ENCODE measurements around the gene RCOR2. TPM values are rescaled to one million over a fixed set of nuclear protein-coding genes. Genes with fewer than 3 reads are reported as not detected.

Gene RCOR2
- total and polyA plus RNA-seq, 2 of the 13 experiments (the other 11 are each of a cell fraction or from before 2014, with no cell fraction given): 8.3 to 8.5 TPM

GRCh38 chr11:63897459-63898146 lies 19.4 kb downstream of the RCOR2 start:
- Histone ChIP-seq H3K27me3 (ENCODE audit: control insufficient read depth in 1 of 2, insufficient read depth in 2 of 2, low read length in 2 of 2) (no peaks in the 10 kb centered on the region; a peak in 1 of 5 replicates), H3K4me3 (replicated peaks in 1 of 3; ENCODE audit: insufficient read depth in 1 of 3, low read depth in 2 of 3, low read length in 3 of 3) (no peak overlapping the region), H3K4me1 (ENCODE audit: insufficient read depth, low read length) (no peaks in the 10 kb centered on the region), H3K9ac (ENCODE audit: insufficient read depth, low read depth, low read length) (no peak overlapping the region), H3K27ac (ENCODE audit: extremely low read length, insufficient read depth, low read length) (no peak overlapping the region), H3K9me3 (ENCODE audit: low read length) (no peaks in the 10 kb centered on the region), H3K4me2 (ENCODE audit: low read depth, low read length) (no peak overlapping the region), H3K79me2 (ENCODE audit: insufficient read depth, low read length) (peaks cover 12% of the 10 kb centered on the region), H4K20me1 (ENCODE audit: insufficient read depth, low read length) (no peaks in the 10 kb centered on the region), H2AFZ (ENCODE audit: low read length) (no peak overlapping the region), H3K36me3 (replicated peaks in 1 of 2; ENCODE audit: control insufficient read depth in 1 of 2, insufficient read depth in 2 of 2, low read length in 2 of 2) (peaks cover 42 to 80% of the 10 kb centered on the region in 2 experiments)
- intact Hi-C loops (cut with micrococcal nuclease; ENCODE audit: unreplicated experiment): no loop called here
- no peak for FAIRE-seq
- in situ Hi-C loops (cut with HindIII; ENCODE audit: extremely low pct_ligation_motif_present, low pct_unique_long_range_greater_than_20kb): no loop called here
- no peak for ATAC-seq
- no peak for DNase-seq (ENCODE audit: low spot score)
- BruUV-seq (replicated peaks): no TSS peak
- ChIA-PET POLR2A (no interaction called here), CTCF (ENCODE audit: low intra/inter-chr PET ratio, low total read pairs) (no interaction called here)
- WGBS (ENCODE audit: low lambda C conversion rate): 98% methylated on average over 10 of the region's 10 CpGs
- no peak for TF ChIP-seq GATA4 (IDR thresholded peaks at IDR 0.05; ENCODE audit: borderline replicate concordance, low read depth)
- no peak for TF ChIP-seq KLF13 (CRISPR knock-in tag; IDR thresholded peaks at IDR 0.05)
- TF ChIP-seq ZNF768 (CRISPR knock-in tag; IDR thresholded peaks at IDR 0.05): no peak
- TF ChIP-seq, protein P1, sequence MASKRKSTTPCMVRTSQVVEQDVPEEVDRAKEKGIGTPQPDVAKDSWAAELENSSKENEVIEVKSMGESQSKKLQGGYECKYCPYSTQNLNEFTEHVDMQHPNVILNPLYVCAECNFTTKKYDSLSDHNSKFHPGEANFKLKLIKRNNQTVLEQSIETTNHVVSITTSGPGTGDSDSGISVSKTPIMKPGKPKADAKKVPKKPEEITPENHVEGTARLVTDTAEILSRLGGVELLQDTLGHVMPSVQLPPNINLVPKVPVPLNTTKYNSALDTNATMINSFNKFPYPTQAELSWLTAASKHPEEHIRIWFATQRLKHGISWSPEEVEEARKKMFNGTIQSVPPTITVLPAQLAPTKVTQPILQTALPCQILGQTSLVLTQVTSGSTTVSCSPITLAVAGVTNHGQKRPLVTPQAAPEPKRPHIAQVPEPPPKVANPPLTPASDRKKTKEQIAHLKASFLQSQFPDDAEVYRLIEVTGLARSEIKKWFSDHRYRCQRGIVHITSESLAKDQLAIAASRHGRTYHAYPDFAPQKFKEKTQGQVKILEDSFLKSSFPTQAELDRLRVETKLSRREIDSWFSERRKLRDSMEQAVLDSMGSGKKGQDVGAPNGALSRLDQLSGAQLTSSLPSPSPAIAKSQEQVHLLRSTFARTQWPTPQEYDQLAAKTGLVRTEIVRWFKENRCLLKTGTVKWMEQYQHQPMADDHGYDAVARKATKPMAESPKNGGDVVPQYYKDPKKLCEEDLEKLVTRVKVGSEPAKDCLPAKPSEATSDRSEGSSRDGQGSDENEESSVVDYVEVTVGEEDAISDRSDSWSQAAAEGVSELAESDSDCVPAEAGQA (IDR thresholded peaks at IDR 0.05; ENCODE audit: low read depth): no peak
- TF ChIP-seq, protein P1 (CRISPR knock-in tag; IDR thresholded peaks at IDR 0.05; ENCODE audit: borderline replicate concordance): no peak
- no peak for TF ChIP-seq PRPF4 (IDR thresholded peaks at IDR 0.05; ENCODE audit: low read depth, low read length, poor library complexity, severe bottlenecking)
- no peak for TF ChIP-seq ZNF296 (CRISPR knock-in tag; conservative IDR thresholded peaks at IDR 0.05)
- TF ChIP-seq, protein P2, sequence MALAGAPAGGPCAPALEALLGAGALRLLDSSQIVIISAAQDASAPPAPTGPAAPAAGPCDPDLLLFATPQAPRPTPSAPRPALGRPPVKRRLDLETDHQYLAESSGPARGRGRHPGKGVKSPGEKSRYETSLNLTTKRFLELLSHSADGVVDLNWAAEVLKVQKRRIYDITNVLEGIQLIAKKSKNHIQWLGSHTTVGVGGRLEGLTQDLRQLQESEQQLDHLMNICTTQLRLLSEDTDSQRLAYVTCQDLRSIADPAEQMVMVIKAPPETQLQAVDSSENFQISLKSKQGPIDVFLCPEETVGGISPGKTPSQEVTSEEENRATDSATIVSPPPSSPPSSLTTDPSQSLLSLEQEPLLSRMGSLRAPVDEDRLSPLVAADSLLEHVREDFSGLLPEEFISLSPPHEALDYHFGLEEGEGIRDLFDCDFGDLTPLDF (CRISPR knock-in tag; IDR thresholded peaks at IDR 0.05): no peak
- TF ChIP-seq ZNF549 (CRISPR knock-in tag; IDR thresholded peaks at IDR 0.05): no peak
- TF ChIP-seq, protein P3, sequence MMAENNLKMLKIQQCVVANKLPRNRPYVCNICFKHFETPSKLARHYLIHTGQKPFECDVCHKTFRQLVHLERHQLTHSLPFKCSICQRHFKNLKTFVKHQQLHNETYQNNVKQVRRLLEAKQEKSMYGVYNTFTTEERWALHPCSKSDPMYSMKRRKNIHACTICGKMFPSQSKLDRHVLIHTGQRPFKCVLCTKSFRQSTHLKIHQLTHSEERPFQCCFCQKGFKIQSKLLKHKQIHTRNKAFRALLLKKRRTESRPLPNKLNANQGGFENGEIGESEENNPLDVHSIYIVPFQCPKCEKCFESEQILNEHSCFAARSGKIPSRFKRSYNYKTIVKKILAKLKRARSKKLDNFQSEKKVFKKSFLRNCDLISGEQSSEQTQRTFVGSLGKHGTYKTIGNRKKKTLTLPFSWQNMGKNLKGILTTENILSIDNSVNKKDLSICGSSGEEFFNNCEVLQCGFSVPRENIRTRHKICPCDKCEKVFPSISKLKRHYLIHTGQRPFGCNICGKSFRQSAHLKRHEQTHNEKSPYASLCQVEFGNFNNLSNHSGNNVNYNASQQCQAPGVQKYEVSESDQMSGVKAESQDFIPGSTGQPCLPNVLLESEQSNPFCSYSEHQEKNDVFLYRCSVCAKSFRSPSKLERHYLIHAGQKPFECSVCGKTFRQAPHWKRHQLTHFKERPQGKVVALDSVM (CRISPR knock-in tag; IDR thresholded peaks at IDR 0.05): no peak
- TF ChIP-seq HCFC1 (IDR thresholded peaks at IDR 0.05; ENCODE audit: low read depth, low read length): no peak
- TF ChIP-seq MED13 (CRISPR knock-in tag; IDR thresholded peaks at IDR 0.05): no peak
- no peak for TF ChIP-seq THRA (CRISPR knock-in tag; IDR thresholded peaks at IDR 0.05; ENCODE audit: borderline replicate concordance)
- TF ChIP-seq ZMYM2 (CRISPR knock-in tag; IDR thresholded peaks at IDR 0.05): no peak

Data from HepG2 (cell line).